ENCODE data around the gene MEG3. TPM values are rescaled to one million over a fixed set of nuclear protein-coding genes. Genes with fewer than 3 reads are reported as not detected.

Gene MEG3
- total RNA-seq, 2 experiments from 2014 or later, result not detected

DNA sequence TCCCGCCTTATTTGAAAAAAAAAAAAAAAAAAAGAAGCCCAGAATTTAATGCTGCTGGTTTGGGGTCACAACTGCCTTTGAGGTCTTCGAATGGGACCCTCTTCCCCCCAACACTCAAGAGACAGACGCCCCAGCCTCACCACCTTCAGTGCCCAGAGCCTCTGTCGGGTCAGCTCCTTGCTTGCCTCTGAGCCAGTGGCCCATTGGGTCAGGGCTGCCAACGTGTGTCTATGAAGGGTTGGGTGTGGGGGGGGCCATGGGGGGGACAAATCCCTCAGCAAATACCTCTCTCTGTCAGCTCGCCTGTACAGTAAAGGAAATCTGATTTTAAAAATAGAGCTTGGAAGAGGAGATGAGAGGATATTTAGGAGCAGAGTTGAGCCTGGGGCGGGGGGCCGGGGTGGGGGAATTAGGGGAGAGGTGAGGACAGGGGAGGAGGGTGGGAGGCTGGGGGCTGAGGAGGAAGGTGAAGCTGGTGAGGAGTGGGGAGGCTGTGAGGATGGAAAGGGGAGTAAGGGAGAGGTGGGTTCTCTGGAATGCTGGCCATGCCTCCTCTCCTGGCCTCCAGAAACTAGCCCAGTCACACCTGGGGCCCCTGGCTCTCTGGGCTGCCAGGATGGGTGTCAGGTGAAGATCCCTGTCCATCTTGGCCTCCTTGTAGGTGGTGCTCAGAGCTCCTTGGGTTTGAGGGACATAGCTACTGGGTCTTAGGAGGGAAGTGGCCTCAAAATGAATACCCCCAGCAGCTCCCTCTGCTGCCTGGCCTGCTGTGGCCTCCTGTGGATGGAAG is 64.3 kb downstream of the MEG3 start:
- ChIA-PET POLR2A (no interaction called here), CTCF (no interaction called here)
- Mint-ChIP-seq H3K36me3 (ENCODE audit: low read depth) (no peaks in the 10 kb centered on the region), H3K4me1 (ENCODE audit: low read depth) (no peaks in the 10 kb centered on the region), H3K27ac (no peak overlapping the region), H3K4me3 (no peak overlapping the region), H3K27me3 (ENCODE audit: low read depth) (peaks cover 10% of the 10 kb centered on the region), H3K9me3 (ENCODE audit: insufficient read depth) (no peaks in the 10 kb centered on the region)
- ATAC-seq, result no peak
- DNase-seq, result no peak

DNA sequence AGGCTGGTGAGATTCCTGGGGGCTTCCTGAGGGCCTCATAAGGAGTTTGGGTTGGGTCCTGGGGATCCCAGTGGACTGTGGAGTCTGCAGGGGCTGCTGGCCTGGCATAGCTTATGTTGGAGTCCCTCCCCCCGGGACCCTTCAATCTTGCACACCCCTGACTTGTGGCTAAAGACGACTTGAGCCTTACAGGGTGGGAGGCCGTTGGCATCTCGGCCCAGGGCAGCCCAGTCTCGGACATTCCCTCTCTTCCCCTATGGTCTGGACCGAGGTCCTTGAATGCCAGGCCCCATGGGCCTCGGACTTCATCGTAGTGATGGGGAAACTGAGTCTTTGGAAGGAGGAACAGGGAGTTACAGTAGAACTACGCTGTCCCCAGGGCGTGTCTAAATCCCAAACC is 65.1 kb downstream of the MEG3 start:
- ATAC-seq, result no peak
- Mint-ChIP-seq H3K4me1 (ENCODE audit: low read depth) (no peaks in the 10 kb centered on the region), H3K27me3 (ENCODE audit: low read depth) (peaks cover 10% of the 10 kb centered on the region), H3K36me3 (ENCODE audit: low read depth) (no peaks in the 10 kb centered on the region), H3K27ac (no peak overlapping the region), H3K9me3 (ENCODE audit: insufficient read depth) (no peaks in the 10 kb centered on the region), H3K4me3 (no peak overlapping the region)
- DNase-seq, result no peak
- POLR2A ChIA-PET, result no interaction called here
- CTCF ChIA-PET, result no interaction called here

DNA sequence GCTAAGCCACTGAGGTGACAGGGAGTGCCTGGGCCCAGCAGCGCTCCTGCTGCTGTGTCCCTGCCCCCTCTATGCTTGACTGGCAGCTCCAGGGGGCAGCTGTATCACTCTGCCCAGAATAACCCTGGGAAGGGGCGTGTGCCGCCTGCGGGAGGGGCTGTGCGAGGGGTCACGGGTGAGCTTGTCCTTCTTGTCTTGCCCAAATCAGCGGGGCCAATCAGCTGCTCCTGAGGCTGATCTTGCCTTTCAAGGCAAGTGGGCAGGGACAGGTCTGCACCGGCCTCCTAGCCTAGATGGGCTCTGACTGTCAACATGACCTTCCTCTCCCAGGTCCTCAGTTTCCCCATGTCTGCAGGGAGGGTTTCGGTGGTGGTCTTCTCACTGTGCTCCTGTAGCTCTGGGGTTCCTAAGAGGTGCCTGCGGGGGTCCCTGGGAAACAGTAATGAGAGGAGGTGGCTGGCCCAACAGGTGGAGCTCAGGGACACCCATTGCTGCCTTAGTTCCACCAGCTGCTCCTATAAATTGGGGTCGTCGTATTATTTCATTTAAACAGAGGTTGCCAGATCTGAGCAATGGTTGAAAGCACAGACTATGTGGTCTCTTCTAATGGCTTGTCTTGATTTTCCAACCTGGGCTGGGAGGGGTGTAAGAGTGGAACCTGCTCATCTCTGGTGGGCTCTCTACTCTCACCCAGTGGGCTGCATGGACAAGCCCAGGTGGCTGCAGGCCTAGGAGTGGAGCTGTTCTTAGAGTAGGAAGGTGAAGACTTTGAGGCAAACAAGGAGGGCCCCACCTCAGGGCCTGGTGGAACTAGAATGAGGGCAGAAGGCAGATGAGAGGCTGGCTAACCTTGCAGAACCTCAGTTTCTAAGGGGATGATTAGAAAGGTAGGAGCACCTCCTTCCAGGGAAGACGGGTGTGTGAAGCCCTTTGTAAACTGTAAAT is 65.9 kb downstream of the MEG3 start:
- ChIA-PET POLR2A (no interaction called here), CTCF (no interaction called here)
- no peak overlapping the region for H3K4me3 Mint-ChIP-seq
- DNase-seq (no peak), ATAC-seq (no peak)
- no peaks in the 10 kb centered on the region for H3K4me1 Mint-ChIP-seq (ENCODE audit: low read depth)
- no peaks in the 10 kb centered on the region for H3K9me3 Mint-ChIP-seq (ENCODE audit: insufficient read depth)
- no peaks in the 10 kb centered on the region for H3K36me3 Mint-ChIP-seq (ENCODE audit: low read depth)
- H3K27ac Mint-ChIP-seq, result no peak overlapping the region
- peaks cover 10% of the 10 kb centered on the region for H3K27me3 Mint-ChIP-seq (ENCODE audit: low read depth)

DNA sequence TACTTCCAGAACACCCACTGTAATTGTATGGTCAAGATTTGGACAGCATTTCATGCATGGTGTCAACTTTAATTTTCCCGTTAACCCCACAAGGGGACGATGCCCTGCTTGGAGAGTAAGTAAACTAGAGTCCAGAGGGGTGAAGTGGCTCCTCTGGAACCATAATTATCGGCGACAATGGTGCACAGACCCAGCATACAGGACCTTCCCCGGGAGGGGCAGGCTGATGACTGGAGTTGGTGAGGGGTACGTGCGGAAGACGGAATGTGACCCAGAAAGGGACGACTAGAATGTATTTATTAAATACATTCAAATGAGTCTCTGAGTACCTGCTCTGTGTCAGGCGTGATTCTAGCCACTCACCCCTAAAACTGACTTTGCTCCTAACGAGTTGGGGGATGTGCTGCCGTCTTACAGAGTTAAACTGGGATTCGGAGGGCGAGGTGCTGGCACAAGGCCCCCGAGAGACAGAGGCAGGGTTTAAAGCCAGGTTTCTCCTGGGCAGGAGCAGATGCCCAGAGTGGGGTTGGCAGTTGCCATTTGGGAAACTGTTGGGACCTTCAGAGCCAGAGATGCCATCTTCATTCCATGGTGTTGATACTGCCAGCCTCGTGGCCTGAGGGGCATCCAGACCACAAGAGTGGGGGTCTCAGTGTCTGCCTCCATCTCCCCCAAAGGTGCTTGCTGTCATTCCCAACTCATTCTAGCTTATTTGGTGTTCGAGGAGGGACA is 66.7 kb downstream of the MEG3 start:
- H3K27ac Mint-ChIP-seq, result no peak overlapping the region
- no peaks in the 10 kb centered on the region for H3K36me3 Mint-ChIP-seq (ENCODE audit: low read depth)
- no peak for DNase-seq
- POLR2A ChIA-PET, result no interaction called here
- no peaks in the 10 kb centered on the region for H3K4me1 Mint-ChIP-seq (ENCODE audit: low read depth)
- no peak for ATAC-seq
- H3K4me3 Mint-ChIP-seq, result no peak overlapping the region
- CTCF ChIA-PET, result no interaction called here
- no peaks in the 10 kb centered on the region for H3K9me3 Mint-ChIP-seq (ENCODE audit: insufficient read depth)
- peaks cover 10% of the 10 kb centered on the region for H3K27me3 Mint-ChIP-seq (ENCODE audit: low read depth)

DNA sequence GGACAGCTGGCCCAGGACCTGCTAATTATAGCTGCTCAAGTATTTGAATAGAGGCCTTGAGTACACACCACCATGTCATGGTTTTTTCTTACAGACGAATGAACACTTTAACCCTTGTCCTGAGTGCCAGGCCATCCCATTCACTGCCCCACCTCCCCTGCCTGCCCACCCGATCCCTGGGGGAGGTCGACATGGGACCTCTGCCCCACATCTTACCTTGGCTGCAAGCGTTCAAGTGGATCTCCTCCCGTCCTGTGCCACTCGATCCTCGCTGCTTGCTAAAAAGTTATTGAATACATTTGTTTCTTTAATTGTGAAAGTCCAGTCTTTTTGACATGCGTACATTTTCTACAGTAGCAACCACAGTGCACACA is 67.3 kb downstream of the MEG3 start:
- POLR2A ChIA-PET, result no interaction called here

DNA sequence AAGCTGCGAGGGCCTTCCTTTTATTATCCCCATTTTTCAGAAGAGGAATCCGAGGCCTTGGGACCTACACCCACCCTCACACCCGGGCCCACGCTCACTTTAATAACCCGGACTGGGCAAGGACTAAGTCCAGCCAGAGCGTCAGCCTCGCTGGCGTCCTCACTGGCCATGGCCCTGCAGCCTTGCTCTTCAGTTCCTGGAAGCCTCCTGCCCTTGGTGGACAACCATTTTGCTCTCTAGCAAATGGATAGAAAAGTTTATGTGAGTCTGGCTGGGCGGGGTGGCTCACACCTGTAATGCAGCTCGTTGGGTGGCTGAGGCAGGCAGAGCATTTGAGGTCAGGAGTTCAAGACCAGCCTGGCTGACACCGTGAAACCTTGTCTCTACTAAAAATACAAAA is 67.8 kb downstream of the MEG3 start:
- H3K9me3 Mint-ChIP-seq (ENCODE audit: insufficient read depth), result no peaks in the 10 kb centered on the region

More for the DNA sequence above, 67.3 kb downstream of the MEG3 start:
- Mint-ChIP-seq H3K4me1 (ENCODE audit: low read depth) (no peaks in the 10 kb centered on the region), H3K4me3 (no peak overlapping the region), H3K36me3 (ENCODE audit: low read depth) (no peaks in the 10 kb centered on the region), H3K9me3 (ENCODE audit: insufficient read depth) (no peaks in the 10 kb centered on the region), H3K27ac (no peak overlapping the region), H3K27me3 (ENCODE audit: low read depth) (peaks cover 6% of the 10 kb centered on the region)
- ATAC-seq, result no peak
- CTCF ChIA-PET, result no interaction called here
- DNase-seq, result no peak

DNA sequence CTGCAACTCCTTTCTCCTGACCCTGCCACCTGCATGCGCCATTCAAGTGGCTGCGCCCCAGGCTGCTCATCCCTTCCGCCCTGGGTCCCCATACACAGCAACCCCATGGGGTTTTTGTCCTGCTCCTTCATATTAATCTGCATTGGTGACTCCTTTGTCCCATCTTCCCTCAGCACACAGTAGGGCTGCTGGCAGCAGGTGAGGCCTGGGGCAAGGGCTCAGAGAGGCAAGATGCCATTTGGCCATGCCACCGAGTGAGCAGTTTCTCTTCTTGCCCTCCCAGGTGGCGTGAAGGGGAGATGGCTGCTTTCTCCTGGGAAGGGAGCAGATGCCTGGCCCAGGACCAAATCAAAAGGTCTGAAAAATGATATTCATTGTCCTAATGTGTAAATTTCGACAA is 68.5 kb downstream of the MEG3 start:
- DNase-seq, result no peak
- Mint-ChIP-seq H3K4me3 (no peak overlapping the region), H3K27ac (no peak overlapping the region), H3K36me3 (ENCODE audit: low read depth) (no peaks in the 10 kb centered on the region), H3K4me1 (ENCODE audit: low read depth) (no peaks in the 10 kb centered on the region), H3K27me3 (ENCODE audit: low read depth) (peaks cover 14% of the 10 kb centered on the region), H3K9me3 (ENCODE audit: insufficient read depth) (no peaks in the 10 kb centered on the region)
- POLR2A ChIA-PET, result no interaction called here
- CTCF ChIA-PET, result no interaction called here
- ATAC-seq, result no peak

More for the DNA sequence above, 67.8 kb downstream of the MEG3 start:
- Mint-ChIP-seq H3K36me3 (ENCODE audit: low read depth) (no peaks in the 10 kb centered on the region), H3K27ac (no peak overlapping the region), H3K4me1 (ENCODE audit: low read depth) (no peaks in the 10 kb centered on the region), H3K4me3 (no peak overlapping the region), H3K27me3 (ENCODE audit: low read depth) (peaks cover 9% of the 10 kb centered on the region)
- no peak for DNase-seq
- POLR2A ChIA-PET, result no interaction called here
- CTCF ChIA-PET, result no interaction called here
- ATAC-seq, result no peak

DNA sequence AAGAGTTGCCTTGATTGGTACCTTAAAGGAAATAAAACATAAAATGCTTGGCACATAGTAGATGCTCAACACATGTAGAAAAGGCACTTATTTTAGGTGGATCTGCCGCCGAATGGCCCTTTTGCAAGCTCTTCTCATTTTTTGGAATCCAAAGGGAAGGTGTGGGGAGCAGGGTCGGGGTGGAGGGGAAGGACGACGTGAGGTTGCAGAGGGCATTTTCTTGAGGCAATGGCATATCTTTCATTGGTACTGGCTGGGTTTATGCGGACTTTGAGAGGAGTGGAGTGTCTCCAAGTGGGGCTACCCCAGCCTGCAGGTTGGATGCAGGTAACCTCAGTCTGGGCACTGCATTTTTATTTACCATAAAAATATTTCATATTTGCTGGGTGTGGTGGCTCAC is 69.5 kb downstream of the MEG3 start:
- DNase-seq, result no peak

DNA sequence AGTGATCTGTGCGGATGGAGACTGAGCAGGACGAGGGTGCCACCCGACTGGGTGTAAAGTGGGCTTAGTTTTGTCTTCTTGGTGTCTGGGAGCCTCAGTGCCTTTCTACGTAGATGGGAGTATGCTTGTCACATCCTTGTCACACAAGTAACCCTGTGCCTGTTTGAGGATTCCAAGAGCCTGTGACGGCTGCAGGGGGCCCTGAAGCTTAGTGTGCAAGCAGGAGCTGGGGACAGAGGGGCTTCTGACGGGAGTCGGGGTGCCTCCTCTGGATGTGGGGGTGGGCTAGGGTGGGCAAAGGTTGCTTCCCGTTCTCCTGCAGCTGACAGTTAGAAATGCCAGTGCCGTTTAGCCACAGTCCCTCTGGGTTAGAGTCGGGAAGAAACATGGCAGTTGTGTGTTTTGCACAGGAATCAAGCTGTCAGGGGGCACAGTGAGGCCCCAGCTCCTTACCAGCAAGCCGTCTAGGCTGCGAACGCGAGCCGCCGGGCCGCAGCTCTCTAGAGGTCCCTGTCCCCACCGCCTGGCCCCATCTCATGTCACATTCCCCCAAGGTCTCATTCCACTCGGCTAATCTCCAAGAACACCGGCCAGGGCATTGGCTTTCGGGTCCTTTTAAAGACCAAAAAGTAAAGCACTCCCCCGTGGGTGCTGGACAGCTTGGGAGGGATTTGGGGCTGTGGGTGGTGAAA is 70.6 kb downstream of the MEG3 start:
- Mint-ChIP-seq H3K9me3 (ENCODE audit: insufficient read depth) (no peaks in the 10 kb centered on the region), H3K36me3 (ENCODE audit: low read depth) (no peaks in the 10 kb centered on the region), H3K27me3 (ENCODE audit: low read depth) (peaks cover 28% of the 10 kb centered on the region), H3K4me3 (no peak overlapping the region), H3K27ac (no peak overlapping the region), H3K4me1 (ENCODE audit: low read depth) (no peaks in the 10 kb centered on the region)
- no peak for DNase-seq
- CTCF ChIA-PET, result no interaction called here
- ATAC-seq, result no peak
- POLR2A ChIA-PET, result interaction anchor here (0.7 kb wide), 1 partner anchor 58 kb away, joined by 3 read pairs; no protein-coding TSS in a partner anchor

More for the DNA sequence above, 69.5 kb downstream of the MEG3 start:
- Mint-ChIP-seq H3K4me3 (no peak overlapping the region), H3K27me3 (ENCODE audit: low read depth) (peaks cover 21% of the 10 kb centered on the region), H3K27ac (no peak overlapping the region), H3K4me1 (ENCODE audit: low read depth) (no peaks in the 10 kb centered on the region), H3K9me3 (ENCODE audit: insufficient read depth) (no peaks in the 10 kb centered on the region), H3K36me3 (ENCODE audit: low read depth) (no peaks in the 10 kb centered on the region)
- no peak for ATAC-seq
- ChIA-PET POLR2A (no interaction called here), CTCF (no interaction called here)

DNA sequence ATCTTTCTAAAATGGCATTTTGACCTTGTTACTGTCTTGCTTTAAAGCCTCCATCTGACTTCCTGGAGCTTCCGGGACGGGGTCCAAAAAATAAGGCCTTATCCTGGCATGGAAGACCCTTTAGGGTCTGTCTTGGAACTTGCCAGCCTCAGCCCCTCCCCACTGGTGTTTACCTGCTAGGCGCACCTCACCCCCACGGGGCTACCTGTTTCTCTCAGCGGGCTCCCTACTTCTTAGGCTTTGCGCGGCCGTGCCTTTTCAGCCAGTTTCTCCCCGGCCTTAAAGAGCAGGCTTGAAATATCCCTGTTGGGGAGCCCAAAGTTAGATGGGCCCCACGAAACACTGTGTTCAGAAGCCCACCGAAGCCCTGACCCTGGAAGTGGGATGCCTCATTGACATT is 72.5 kb downstream of the MEG3 start:
- ChIA-PET CTCF (no interaction called here), POLR2A (no interaction called here)
- H3K4me1 Mint-ChIP-seq (ENCODE audit: low read depth), result no peaks in the 10 kb centered on the region
- no peak for ATAC-seq
- no peak for DNase-seq
- H3K27me3 Mint-ChIP-seq (ENCODE audit: low read depth), result peaks cover 37% of the 10 kb centered on the region
- no peaks in the 10 kb centered on the region for H3K9me3 Mint-ChIP-seq (ENCODE audit: insufficient read depth)
- no peaks in the 10 kb centered on the region for H3K36me3 Mint-ChIP-seq (ENCODE audit: low read depth)
- H3K4me3 Mint-ChIP-seq, result no peak overlapping the region
- H3K27ac Mint-ChIP-seq, result no peak overlapping the region

DNA sequence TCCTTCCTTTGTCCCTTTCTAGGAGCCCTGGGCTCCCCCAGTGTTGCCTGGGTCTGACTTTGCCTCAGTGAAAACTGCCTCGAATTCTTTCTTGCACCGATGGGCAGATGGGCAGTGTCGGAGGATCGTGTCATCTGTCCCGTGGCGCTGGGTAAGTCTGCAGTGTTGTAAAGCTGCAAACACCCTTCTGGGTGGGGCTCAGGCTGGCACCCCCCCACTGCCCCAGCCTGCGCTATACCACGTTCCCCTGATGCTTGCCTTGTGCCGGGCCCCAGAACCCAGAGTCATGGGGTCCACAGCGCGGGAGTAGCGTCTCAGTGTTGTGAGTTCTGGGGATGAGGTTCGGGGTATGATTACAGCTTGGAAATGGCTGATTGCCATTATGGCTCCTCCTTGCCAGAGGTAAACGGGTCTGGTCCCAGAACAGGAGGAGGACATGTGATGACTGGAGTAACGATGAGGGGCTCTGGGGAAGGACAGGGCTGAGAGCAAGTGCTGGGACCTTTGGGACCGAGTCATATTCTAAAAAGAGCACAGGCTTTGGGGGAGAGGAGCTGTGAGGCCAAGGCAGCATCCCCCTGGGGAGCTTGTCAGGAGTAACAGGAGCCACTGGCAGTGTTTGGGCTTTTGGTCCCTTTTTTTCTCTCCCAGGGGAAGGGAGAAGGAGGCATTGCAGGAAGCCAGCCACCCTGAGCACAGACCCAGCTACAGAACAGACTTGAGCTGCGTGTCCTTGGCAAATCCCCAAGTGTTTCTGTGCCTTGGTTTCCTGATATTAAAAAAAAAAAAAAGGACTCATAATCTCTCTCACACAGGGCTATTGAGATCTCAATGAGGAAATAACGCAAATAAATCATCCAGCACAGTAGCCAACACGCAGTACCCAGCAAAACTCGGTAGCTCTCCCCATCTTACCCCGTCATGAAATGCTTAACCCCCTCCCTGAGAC is 73.3 kb downstream of the MEG3 start:
- Mint-ChIP-seq H3K27ac (no peak overlapping the region), H3K9me3 (ENCODE audit: insufficient read depth) (no peaks in the 10 kb centered on the region), H3K4me1 (ENCODE audit: low read depth) (no peaks in the 10 kb centered on the region), H3K4me3 (no peak overlapping the region), H3K36me3 (ENCODE audit: low read depth) (no peaks in the 10 kb centered on the region), H3K27me3 (ENCODE audit: low read depth) (peaks cover 38% of the 10 kb centered on the region)
- ATAC-seq, result no peak
- CTCF ChIA-PET, result no interaction called here
- POLR2A ChIA-PET, result no interaction called here
- DNase-seq, result no peak

Measured in activated CD8-positive, alpha-beta T cell treated with anti-CD3 and anti-CD28 coated beads, Interleukin-2, amount 10 ng/mL, durations not matched to agents 7 days and 5 days (primary cell).